Activated CD8-positive, alpha-beta T cell treated with anti-CD3 and anti-CD28 coated beads for 36 hours (primary cell): ENCODE measurements around the gene VIPR2. TPM values are rescaled to one million over a fixed set of nuclear protein-coding genes. Genes with fewer than 3 reads are reported as not detected.
A peak's percentile ranks its signal among the peaks of the same experiment; 100 is the strongest.

Experiments used
- ATAC-seq: fragments of 200-7000 bp; cut with Tn5 transposase; one replicate; pipeline ENCODE4 v1.10.0; 2021; ENCODE audit warnings: mild to moderate bottlenecking, moderate library complexity
- CTCF ChIA-PET: fragments of 350-600 bp; sonication (Branson Sonifier 250); formaldehyde crosslinking; loops from one replicate; lab custom pipeline; 2021; ENCODE audit warnings: antibody characterized with exemption; lab: Charles Lee
- POLR2A ChIA-PET: fragments of 350-600 bp; sonication (Branson Sonifier 250); formaldehyde crosslinking; loops from one replicate; lab custom pipeline; 2021; ENCODE audit warnings: antibody characterized with exemption; lab: Charles Lee
- DNase-seq: peaks from one replicate; pipeline ENCODE4 v3.0.0-alpha.2; 2020
- H3K27ac Mint-ChIP-seq: one replicate; pipeline ENCODE4 v1.8.0; 2021; ENCODE audit warnings: mild to moderate bottlenecking, mixed read lengths
- H3K27me3 Mint-ChIP-seq: one replicate; pipeline ENCODE4 v1.8.0; 2021; ENCODE audit warnings: mixed read lengths
- H3K36me3 Mint-ChIP-seq: one replicate; pipeline ENCODE4 v1.8.0; 2021; ENCODE audit warnings: low read depth, mixed read lengths
- H3K4me1 Mint-ChIP-seq: one replicate; pipeline ENCODE4 v1.8.0; 2021; ENCODE audit warnings: low read depth, mixed read lengths
- H3K4me3 Mint-ChIP-seq: one replicate; pipeline ENCODE4 v1.8.0; 2021; ENCODE audit warnings: mild to moderate bottlenecking, moderate library complexity, mixed read lengths
- H3K9me3 Mint-ChIP-seq: one replicate; pipeline ENCODE4 v1.8.0; 2021; ENCODE audit warnings: mixed read lengths
- CTCF ChIP-seq: fragments of 200-600 bp; IDR thresholded peaks from one replicate; pipeline ENCODE4 v1.8.0; 2022; ENCODE audit warnings: antibody characterized with exemption, mild to moderate bottlenecking
- intact Hi-C: fragments of 100-400 bp; cut with micrococcal nuclease; formaldehyde crosslinking; loops from one replicate; pipeline ENCODE4 v1.10.0; 2022
- total RNA-seq, 2 experiments: library from RNA; stranded (reverse); gene quantifications; one replicate each; pipeline ENCODE4 v1.2.3, GENCODE V29; 2021

VIPR2 gene
- total RNA-seq, 2 experiments from 2014 or later = 0.09 TPM; not detected in 1

DNA sequence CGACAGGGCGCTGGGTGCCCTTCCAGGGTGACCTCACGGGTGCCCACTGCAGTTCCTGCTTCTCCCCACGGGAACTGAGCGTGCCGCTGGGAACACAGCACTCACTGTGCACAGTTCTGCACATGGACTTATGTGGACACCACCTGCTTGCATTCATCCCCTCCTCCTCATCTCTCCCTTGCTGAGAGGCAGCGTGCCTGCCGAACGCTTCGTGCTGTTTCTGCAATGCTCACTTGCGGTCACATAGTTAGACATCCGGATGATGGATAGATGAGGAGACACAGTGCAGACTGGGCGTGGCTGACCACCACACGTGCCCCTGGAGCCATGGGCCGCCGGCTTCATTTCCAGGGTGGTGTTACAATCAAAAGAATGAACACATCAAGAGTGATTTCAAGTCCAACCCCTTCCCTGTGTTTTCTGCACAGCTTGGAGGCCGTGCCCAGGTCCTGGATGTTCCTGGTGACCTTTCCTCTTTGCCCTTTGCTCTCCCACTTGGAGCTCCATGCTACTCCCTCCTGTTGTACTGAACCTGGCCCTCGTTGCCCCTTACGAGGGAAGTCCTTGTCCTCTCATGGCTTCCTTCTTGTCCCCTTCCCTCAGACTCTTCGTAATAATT is 119.4 kb downstream of the VIPR2 start:
- ChIA-PET POLR2A (interaction anchor here (0.6 to 0.7 kb wide), 2 partner anchors 21 to 155 kb away, joined by 3 to 4 read pairs; no protein-coding TSS in a partner anchor), CTCF (no interaction called here)
- H3K4me1 Mint-ChIP-seq = peaks cover 8% of the 10 kb centered on the region
- no peaks in the 10 kb centered on the region for H3K36me3 Mint-ChIP-seq
- ATAC-seq = no peak
- peaks cover 42% of the 10 kb centered on the region for H3K27me3 Mint-ChIP-seq
- no peak overlapping the region for H3K4me3 Mint-ChIP-seq
- TF ChIP-seq CTCF = no peak
- DNase-seq = no peak
- intact Hi-C loops = no loop called here
- H3K27ac Mint-ChIP-seq = no peak overlapping the region
- H3K9me3 Mint-ChIP-seq = peaks cover 4% of the 10 kb centered on the region

- CTCF ChIA-PET = no interaction called here
- Mint-ChIP-seq H3K27ac (no peak overlapping the region), H3K36me3 (no peaks in the 10 kb centered on the region), H3K9me3 (peaks cover 4% of the 10 kb centered on the region), H3K27me3 (peaks cover 40% of the 10 kb centered on the region), H3K4me1 (peaks cover 8% of the 10 kb centered on the region), H3K4me3 (no peak overlapping the region)
- POLR2A ChIA-PET = no interaction called here
- no peak for TF ChIP-seq CTCF
- intact Hi-C loops = no loop called here
- no peak for DNase-seq
- no peak for ATAC-seq
Measured at GRCh38 chr7:159024280-159024951, 120.3 kb downstream of the VIPR2 start.

GRCh38 chr7:159023746-159024145 is 120.9 kb downstream of the VIPR2 start:
- DNase-seq = no peak
- H3K4me1 Mint-ChIP-seq = peaks cover 14% of the 10 kb centered on the region
- peaks cover 4% of the 10 kb centered on the region for H3K9me3 Mint-ChIP-seq
- no peak for TF ChIP-seq CTCF
- no peak overlapping the region for H3K4me3 Mint-ChIP-seq
- H3K27ac Mint-ChIP-seq = no peak overlapping the region
- no peaks in the 10 kb centered on the region for H3K36me3 Mint-ChIP-seq
- H3K27me3 Mint-ChIP-seq = peaks cover 37% of the 10 kb centered on the region
- POLR2A ChIA-PET = no interaction called here
- no peak for ATAC-seq
- intact Hi-C loops = no loop called here
- CTCF ChIA-PET = no interaction called here

DNA sequence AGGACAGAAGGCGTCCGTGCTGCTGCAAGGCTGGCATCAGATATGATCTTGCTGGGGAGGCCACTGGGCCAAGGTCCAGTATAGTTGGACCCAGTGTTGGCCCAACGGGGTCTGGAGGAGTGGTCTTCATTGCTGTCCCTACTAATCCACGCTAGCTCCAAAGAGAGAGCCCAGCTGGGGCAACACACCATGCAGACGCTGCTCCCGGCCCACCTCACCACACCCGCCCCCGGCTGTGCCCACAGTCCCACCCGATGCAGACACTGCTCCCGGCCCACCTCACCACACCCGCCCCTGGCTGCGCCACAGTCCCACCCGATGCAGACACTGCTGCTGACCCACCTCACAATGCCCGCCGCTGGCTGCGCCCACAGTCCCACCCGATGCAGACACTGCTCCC is 121.5 kb downstream of the VIPR2 start:
- H3K4me3 Mint-ChIP-seq = no peak overlapping the region
- no peaks in the 10 kb centered on the region for H3K36me3 Mint-ChIP-seq
- intact Hi-C loops = no loop called here
- H3K27me3 Mint-ChIP-seq = peaks cover 36% of the 10 kb centered on the region
- ATAC-seq (no peak), DNase-seq (no peak)
- H3K4me1 Mint-ChIP-seq = peaks cover 14% of the 10 kb centered on the region
- no peak overlapping the region for H3K27ac Mint-ChIP-seq
- POLR2A ChIA-PET = no interaction called here
- H3K9me3 Mint-ChIP-seq = peaks cover 4% of the 10 kb centered on the region
- CTCF ChIA-PET = no interaction called here
- TF ChIP-seq CTCF = no peak

- no peak overlapping the region for H3K27ac Mint-ChIP-seq
Measured at GRCh38 chr7:159022238-159022993, 122.3 kb downstream of the VIPR2 start.

More at GRCh38 chr7:159022238-159022993, 122.3 kb downstream of the VIPR2 start:
- ChIA-PET POLR2A (no interaction called here), CTCF (no interaction called here)
- Mint-ChIP-seq H3K4me1 (peaks cover 18% of the 10 kb centered on the region), H3K4me3 (no peak overlapping the region), H3K9me3 (peaks cover 4% of the 10 kb centered on the region), H3K27me3 (peaks cover 33% of the 10 kb centered on the region), H3K36me3 (no peaks in the 10 kb centered on the region)
- DNase-seq = peak; percentile 16
- intact Hi-C loops = no loop called here
- ATAC-seq = no peak
- no peak for TF ChIP-seq CTCF
